H1 (cell line): Measurements from ENCODE around the gene MRPS15. TPM values are rescaled to one million over a fixed set of nuclear protein-coding genes. Genes with fewer than 3 reads are reported as not detected.

ENCODE experiments used
- SP1 ChIP-seq: IDR thresholded peaks from 2 replicates; pipeline ENCODE4 v1.6.1; 2011; ENCODE audit warnings: low read depth, low read length
- polyA plus RNA-seq, 7 experiments: library from polyadenylated mRNA; depleted of rRNA in 3 of 7; stranded (reverse) in 5 of 7; unstranded in 2 of 7; fragments of >200 nt in 5 of 7; fragments of 200-250 nt in 2 of 7; gene quantifications; 1 replicate in 5 of 7; 2 replicates in 1 of 7; 4 replicates in 1 of 7; pipeline versions ENCODE4 v1.2.1 to v1.2.3, GENCODE V29; 2011 to 2013; ENCODE audit warnings: missing spikeins in 2 of 7, mixed read lengths in 2 of 7
- total RNA-seq: library from RNA; stranded (reverse); fragmentation: NEBNext Ultra II Directional; extraction: Animal tissue kit (Norgen Biotek cat#: 25700); gene quantifications from 2 replicates; pipeline ENCODE4 v1.2.1, GENCODE V29; 2021
- TF ChIP-seq, protein P1 (sequence below): fragments of 300-600 bp; sonication (generic); IDR thresholded peaks from 2 replicates; pipeline ENCODE4 v1.7.1; 2012; ENCODE audit warnings: low read length, moderate library complexity, mild to moderate bottlenecking, inconsistent platforms; ENCODE audit not compliant: insufficient replicate concordance

MRPS15 gene
- total and polyA plus RNA-seq, 2 of the 8 experiments (the other 6 are each of a cell fraction or from before 2014, with no cell fraction given) = 53.6 to 129 TPM

DNA sequence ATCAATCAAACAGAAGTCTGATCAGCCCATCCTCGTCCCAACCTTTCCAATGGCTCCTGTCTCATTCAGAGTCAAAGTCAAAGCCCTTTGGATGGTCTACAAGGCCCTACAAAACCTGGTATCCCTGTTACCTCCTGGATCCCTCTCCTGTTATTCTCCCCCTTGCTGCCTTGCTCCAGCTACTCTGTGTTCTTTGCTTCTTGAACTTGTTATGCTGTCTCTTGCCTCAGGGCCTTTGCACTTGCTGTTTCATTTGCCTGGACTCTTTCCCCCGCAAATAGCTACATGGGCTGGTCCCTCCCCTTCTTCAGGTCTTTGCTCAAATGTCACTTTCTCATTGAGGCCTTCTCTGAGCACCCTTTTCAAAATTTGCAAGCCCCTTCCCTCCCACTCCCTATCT, 19.9 kb upstream of the MRPS15 start (continued):
- TF ChIP-seq, protein P1, sequence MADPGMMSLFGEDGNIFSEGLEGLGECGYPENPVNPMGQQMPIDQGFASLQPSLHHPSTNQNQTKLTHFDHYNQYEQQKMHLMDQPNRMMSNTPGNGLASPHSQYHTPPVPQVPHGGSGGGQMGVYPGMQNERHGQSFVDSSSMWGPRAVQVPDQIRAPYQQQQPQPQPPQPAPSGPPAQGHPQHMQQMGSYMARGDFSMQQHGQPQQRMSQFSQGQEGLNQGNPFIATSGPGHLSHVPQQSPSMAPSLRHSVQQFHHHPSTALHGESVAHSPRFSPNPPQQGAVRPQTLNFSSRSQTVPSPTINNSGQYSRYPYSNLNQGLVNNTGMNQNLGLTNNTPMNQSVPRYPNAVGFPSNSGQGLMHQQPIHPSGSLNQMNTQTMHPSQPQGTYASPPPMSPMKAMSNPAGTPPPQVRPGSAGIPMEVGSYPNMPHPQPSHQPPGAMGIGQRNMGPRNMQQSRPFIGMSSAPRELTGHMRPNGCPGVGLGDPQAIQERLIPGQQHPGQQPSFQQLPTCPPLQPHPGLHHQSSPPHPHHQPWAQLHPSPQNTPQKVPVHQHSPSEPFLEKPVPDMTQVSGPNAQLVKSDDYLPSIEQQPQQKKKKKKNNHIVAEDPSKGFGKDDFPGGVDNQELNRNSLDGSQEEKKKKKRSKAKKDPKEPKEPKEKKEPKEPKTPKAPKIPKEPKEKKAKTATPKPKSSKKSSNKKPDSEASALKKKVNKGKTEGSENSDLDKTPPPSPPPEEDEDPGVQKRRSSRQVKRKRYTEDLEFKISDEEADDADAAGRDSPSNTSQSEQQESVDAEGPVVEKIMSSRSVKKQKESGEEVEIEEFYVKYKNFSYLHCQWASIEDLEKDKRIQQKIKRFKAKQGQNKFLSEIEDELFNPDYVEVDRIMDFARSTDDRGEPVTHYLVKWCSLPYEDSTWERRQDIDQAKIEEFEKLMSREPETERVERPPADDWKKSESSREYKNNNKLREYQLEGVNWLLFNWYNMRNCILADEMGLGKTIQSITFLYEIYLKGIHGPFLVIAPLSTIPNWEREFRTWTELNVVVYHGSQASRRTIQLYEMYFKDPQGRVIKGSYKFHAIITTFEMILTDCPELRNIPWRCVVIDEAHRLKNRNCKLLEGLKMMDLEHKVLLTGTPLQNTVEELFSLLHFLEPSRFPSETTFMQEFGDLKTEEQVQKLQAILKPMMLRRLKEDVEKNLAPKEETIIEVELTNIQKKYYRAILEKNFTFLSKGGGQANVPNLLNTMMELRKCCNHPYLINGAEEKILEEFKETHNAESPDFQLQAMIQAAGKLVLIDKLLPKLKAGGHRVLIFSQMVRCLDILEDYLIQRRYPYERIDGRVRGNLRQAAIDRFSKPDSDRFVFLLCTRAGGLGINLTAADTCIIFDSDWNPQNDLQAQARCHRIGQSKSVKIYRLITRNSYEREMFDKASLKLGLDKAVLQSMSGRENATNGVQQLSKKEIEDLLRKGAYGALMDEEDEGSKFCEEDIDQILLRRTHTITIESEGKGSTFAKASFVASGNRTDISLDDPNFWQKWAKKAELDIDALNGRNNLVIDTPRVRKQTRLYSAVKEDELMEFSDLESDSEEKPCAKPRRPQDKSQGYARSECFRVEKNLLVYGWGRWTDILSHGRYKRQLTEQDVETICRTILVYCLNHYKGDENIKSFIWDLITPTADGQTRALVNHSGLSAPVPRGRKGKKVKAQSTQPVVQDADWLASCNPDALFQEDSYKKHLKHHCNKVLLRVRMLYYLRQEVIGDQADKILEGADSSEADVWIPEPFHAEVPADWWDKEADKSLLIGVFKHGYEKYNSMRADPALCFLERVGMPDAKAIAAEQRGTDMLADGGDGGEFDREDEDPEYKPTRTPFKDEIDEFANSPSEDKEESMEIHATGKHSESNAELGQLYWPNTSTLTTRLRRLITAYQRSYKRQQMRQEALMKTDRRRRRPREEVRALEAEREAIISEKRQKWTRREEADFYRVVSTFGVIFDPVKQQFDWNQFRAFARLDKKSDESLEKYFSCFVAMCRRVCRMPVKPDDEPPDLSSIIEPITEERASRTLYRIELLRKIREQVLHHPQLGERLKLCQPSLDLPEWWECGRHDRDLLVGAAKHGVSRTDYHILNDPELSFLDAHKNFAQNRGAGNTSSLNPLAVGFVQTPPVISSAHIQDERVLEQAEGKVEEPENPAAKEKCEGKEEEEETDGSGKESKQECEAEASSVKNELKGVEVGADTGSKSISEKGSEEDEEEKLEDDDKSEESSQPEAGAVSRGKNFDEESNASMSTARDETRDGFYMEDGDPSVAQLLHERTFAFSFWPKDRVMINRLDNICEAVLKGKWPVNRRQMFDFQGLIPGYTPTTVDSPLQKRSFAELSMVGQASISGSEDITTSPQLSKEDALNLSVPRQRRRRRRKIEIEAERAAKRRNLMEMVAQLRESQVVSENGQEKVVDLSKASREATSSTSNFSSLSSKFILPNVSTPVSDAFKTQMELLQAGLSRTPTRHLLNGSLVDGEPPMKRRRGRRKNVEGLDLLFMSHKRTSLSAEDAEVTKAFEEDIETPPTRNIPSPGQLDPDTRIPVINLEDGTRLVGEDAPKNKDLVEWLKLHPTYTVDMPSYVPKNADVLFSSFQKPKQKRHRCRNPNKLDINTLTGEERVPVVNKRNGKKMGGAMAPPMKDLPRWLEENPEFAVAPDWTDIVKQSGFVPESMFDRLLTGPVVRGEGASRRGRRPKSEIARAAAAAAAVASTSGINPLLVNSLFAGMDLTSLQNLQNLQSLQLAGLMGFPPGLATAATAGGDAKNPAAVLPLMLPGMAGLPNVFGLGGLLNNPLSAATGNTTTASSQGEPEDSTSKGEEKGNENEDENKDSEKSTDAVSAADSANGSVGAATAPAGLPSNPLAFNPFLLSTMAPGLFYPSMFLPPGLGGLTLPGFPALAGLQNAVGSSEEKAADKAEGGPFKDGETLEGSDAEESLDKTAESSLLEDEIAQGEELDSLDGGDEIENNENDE = no peak
- TF ChIP-seq SP1 = no peak
